ENCODE data around the gene SLC6A13. TPM values are rescaled to one million over a fixed set of nuclear protein-coding genes. Genes with fewer than 3 reads are reported as not detected.

Gene SLC6A13
- total and polyA plus RNA-seq, 4 donors, result 0.23 to 12.0 (median 7.5) TPM

DNA sequence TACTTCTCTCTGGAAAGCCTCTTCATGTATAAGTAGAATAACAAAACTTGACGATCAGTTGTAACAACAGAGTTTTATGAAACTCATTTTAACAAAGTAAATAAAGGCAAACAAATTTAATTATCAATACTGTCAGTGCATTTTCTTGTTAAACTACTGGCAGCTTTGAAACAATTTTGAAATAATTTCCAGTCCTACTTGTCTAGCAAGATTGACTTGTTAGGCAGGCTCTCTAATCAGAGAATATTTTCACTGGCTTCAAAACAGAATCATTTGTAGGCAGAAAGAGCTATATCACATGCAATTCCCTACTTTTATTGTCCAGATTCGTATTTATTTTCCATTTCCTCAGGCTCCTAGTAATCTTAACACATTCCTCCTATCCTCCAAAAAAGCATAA is 45.9 kb upstream of the SLC6A13 start (continued):
- no peak for TF ChIP-seq YY1 (IDR thresholded peaks at IDR 0.05)
- TF ChIP-seq TAF1 (conservative IDR thresholded peaks at IDR 0.05), result no peak

DNA sequence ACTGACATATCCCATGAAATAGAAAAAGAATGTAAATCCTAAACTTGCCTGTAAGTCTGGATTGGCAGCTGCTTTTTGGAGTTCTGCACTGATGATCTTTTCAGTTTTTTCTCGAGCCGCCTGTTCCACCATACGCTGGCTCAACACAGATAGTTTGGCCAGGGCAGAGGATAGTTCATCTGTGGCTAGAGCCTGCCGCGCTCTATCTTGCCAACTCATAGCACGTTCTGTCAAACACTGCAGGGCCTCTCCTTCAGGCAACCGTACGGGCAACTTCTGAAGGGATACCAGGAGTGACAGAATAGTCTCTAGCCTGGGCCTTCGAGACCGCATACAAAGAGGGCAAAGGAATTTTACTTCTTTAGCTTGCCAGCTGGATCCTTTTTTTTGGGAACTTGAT is 44.8 kb upstream of the SLC6A13 start:
- 97% methylated on average over 10 of the region's 10 CpGs for WGBS
- no peak overlapping the region for H3K27ac ChIP-seq (ENCODE audit: low read depth in 1 of 2, low read length in 2 of 2)
- no peak overlapping the region for H3K9ac ChIP-seq (ENCODE audit: low read depth in 1 of 2, low read length in 2 of 2)
- TF ChIP-seq FOXA2 (IDR thresholded peaks at IDR 0.05), result no peak
- no peak for TF ChIP-seq RXRA (IDR thresholded peaks at IDR 0.05)
- TF ChIP-seq, protein P1, sequence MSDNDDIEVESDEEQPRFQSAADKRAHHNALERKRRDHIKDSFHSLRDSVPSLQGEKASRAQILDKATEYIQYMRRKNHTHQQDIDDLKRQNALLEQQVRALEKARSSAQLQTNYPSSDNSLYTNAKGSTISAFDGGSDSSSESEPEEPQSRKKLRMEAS (IDR thresholded peaks at IDR 0.05), result no peak
- TF ChIP-seq, protein P2, sequence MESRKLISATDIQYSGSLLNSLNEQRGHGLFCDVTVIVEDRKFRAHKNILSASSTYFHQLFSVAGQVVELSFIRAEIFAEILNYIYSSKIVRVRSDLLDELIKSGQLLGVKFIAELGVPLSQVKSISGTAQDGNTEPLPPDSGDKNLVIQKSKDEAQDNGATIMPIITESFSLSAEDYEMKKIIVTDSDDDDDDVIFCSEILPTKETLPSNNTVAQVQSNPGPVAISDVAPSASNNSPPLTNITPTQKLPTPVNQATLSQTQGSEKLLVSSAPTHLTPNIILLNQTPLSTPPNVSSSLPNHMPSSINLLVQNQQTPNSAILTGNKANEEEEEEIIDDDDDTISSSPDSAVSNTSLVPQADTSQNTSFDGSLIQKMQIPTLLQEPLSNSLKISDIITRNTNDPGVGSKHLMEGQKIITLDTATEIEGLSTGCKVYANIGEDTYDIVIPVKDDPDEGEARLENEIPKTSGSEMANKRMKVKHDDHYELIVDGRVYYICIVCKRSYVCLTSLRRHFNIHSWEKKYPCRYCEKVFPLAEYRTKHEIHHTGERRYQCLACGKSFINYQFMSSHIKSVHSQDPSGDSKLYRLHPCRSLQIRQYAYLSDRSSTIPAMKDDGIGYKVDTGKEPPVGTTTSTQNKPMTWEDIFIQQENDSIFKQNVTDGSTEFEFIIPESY (IDR thresholded peaks at IDR 0.05), result no peak
- TF ChIP-seq, protein P3, sequence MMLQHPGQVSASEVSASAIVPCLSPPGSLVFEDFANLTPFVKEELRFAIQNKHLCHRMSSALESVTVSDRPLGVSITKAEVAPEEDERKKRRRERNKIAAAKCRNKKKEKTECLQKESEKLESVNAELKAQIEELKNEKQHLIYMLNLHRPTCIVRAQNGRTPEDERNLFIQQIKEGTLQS (IDR thresholded peaks at IDR 0.05), result no peak
- TF ChIP-seq HNF4A (conservative IDR thresholded peaks at IDR 0.05), result no peak
- TF ChIP-seq JUND (IDR thresholded peaks at IDR 0.05), result no peak
- no peak for TF ChIP-seq RAD21 (IDR thresholded peaks at IDR 0.05)
- no peak for TF ChIP-seq YY1 (IDR thresholded peaks at IDR 0.05)
- no peak for TF ChIP-seq TAF1 (conservative IDR thresholded peaks at IDR 0.05)
- no peak for TF ChIP-seq GABPA (IDR thresholded peaks at IDR 0.05 in 1 of 2, conservative IDR thresholded peaks at IDR 0.05 in 1 of 2)
- TF ChIP-seq EGR1 (IDR thresholded peaks at IDR 0.05; ENCODE audit: low read depth in 2 of 2), result no peak
- no peak for TF ChIP-seq HNF4G (IDR thresholded peaks at IDR 0.05)
- TF ChIP-seq SP1 (IDR thresholded peaks at IDR 0.05), result no peak
- TF ChIP-seq, protein P4, sequence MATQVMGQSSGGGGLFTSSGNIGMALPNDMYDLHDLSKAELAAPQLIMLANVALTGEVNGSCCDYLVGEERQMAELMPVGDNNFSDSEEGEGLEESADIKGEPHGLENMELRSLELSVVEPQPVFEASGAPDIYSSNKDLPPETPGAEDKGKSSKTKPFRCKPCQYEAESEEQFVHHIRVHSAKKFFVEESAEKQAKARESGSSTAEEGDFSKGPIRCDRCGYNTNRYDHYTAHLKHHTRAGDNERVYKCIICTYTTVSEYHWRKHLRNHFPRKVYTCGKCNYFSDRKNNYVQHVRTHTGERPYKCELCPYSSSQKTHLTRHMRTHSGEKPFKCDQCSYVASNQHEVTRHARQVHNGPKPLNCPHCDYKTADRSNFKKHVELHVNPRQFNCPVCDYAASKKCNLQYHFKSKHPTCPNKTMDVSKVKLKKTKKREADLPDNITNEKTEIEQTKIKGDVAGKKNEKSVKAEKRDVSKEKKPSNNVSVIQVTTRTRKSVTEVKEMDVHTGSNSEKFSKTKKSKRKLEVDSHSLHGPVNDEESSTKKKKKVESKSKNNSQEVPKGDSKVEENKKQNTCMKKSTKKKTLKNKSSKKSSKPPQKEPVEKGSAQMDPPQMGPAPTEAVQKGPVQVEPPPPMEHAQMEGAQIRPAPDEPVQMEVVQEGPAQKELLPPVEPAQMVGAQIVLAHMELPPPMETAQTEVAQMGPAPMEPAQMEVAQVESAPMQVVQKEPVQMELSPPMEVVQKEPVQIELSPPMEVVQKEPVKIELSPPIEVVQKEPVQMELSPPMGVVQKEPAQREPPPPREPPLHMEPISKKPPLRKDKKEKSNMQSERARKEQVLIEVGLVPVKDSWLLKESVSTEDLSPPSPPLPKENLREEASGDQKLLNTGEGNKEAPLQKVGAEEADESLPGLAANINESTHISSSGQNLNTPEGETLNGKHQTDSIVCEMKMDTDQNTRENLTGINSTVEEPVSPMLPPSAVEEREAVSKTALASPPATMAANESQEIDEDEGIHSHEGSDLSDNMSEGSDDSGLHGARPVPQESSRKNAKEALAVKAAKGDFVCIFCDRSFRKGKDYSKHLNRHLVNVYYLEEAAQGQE (IDR thresholded peaks at IDR 0.05), result no peak
- TF ChIP-seq NR2F2 (IDR thresholded peaks at IDR 0.05), result no peak
- TF ChIP-seq, protein P5, sequence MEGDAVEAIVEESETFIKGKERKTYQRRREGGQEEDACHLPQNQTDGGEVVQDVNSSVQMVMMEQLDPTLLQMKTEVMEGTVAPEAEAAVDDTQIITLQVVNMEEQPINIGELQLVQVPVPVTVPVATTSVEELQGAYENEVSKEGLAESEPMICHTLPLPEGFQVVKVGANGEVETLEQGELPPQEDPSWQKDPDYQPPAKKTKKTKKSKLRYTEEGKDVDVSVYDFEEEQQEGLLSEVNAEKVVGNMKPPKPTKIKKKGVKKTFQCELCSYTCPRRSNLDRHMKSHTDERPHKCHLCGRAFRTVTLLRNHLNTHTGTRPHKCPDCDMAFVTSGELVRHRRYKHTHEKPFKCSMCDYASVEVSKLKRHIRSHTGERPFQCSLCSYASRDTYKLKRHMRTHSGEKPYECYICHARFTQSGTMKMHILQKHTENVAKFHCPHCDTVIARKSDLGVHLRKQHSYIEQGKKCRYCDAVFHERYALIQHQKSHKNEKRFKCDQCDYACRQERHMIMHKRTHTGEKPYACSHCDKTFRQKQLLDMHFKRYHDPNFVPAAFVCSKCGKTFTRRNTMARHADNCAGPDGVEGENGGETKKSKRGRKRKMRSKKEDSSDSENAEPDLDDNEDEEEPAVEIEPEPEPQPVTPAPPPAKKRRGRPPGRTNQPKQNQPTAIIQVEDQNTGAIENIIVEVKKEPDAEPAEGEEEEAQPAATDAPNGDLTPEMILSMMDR (IDR thresholded peaks at IDR 0.05; ENCODE audit: low read depth, low read length, missing input control), result no peak
- no peak for TF ChIP-seq FOXA1 (IDR thresholded peaks at IDR 0.05)
- peaks cover 12 to 76% (median 65%) of the 10 kb centered on the region in 4 donors for H3K36me3 ChIP-seq (ENCODE audit: control insufficient read depth in 4 of 4, insufficient read depth in 3 of 4, low read depth in 1 of 4, low read length in 3 of 4)
- no peak for DNase-seq (ENCODE audit: low spot score)
- no peaks in the 10 kb centered on the region for H3K9me3 ChIP-seq (ENCODE audit: control insufficient read depth in 4 of 4, low read length in 3 of 4)
- H3K4me1 ChIP-seq (ENCODE audit: control insufficient read depth in 4 of 4, insufficient read depth in 4 of 4, low read length in 3 of 4), result no peaks in the 10 kb centered on the region
- H3K4me3 ChIP-seq (ENCODE audit: low read depth in 1 of 3, low read length in 3 of 3), result no peak overlapping the region
- H3K27me3 ChIP-seq (ENCODE audit: control insufficient read depth in 4 of 4, insufficient read depth in 4 of 4, low read length in 3 of 4), result no peaks in the 10 kb centered on the region

All from liver (tissue), 9 donors.